Activated CD4-positive, CD25-positive, alpha-beta regulatory T cell (primary cell): ENCODE results near the gene CPT1C.

ENCODE experiments used
- DNase-seq, 4 experiments: peaks; one replicate each; lab custom pipeline; 2025; lab: John Stamatoyannopoulos, UW

CPT1C gene

DNA sequence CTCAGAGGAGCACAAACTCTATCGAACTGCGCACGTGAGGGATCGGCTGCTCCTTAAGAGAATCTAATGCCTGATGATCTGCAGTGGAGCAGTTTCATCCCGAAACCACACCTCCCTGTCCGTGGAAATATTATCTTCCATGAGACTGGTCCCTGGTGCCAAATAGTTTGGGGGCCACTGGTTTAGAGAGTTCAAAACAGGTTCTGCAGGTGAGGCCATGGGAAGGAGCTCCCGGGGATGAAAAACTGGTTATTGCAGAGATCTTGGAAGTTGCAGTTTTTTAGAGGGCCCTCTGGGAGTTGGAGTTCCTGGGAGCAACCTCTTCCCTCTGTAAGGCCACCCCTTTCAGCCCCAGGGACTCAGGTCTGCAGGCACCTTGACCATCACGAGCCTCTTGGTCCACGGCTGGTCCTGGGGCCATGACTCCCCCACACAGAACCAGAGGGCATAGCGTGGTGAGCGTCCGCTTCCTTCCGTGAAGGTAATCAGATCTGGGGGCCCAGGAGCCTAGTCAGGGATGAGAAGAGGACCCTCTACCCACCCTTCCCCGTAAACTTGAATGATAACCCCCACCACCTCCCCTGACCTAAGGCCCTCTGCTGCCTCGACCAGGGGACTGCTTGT is 30.5 kb upstream of the CPT1C start:
- DNase-seq, result no peak

GRCh38 chr19:49662011-49662410 is 28.9 kb upstream of the CPT1C start:
- DNase-seq, result no peak

- DNase-seq, result no peak
These were observed 27.7 kb upstream of the CPT1C start for GRCh38 chr19:49663224-49663623.

DNA sequence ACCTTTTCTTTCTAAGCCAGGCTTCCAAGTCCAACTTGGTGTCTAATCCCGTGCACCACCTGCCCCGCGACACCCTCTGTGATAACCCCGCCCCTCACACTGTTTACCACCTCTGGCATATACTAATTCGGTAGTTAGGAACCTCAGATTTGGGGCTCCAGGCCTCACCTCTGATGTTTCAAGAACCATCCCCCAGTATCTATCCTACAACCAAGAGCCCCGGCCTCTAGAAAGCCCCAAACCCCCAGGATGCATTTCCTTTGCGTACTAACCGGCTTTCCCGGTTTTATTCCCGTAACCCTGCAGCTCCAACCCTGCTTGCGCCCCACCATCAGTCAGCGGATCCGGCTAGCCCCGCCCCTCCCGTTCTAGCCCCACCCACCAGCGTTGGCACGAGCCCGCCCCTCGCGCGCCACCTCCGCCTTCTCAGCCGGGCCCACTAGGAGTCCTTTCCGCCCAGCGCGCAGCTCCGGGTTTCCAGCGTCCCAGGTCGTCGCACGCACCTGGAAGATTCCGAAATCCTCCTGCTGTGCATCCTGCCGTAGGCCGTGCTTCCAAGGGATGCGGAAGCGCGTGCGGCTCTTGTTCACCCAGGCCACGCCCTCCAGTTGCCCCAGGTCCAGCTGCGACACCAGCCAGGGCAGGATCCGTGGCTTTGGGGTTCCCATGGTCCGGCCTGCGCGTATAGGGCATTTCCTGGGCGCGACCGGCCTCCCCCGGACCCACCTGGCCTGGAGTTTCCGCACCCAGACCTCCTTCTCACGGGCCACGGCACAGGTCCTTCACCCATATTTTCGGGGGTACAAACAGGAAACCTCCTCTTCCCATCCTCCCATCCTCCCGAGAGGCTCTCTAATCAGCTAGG is 26.5 kb upstream of the CPT1C start:
- DNase-seq, result peak; percentile 83 to 86 (median 86)

DNA sequence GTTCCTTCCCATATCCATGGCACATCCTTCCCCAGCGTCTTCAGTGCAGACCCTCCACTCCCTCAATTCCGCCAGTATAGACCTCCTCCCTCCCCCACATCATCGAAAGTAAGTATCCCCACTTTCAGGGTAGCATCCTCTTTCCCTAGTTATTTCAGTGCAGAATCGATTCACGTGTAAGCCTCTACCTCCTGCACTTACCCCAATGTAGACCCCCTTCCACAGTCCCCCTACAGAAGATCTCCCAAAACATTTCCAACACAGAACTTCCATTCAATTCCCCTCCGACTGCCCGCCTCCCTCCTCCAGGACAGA is 25.9 kb upstream of the CPT1C start:
- DNase-seq, result no peak

- peak; percentile 97 to 99 (median 99) for DNase-seq
These were observed 25.4 kb upstream of the CPT1C start, which contains the start of the genes BCL2L12 and IRF3 for GRCh38 chr19:49665351-49666119. TSS of gene BCL2L12 (plus strand) at chr19:49665933. CDS start at chr19:49666693, 760 bp downstream. TSS of gene IRF3 (minus strand) at chr19:49665857. CDS start at chr19:49664838, 1,019 bp downstream.

DNA sequence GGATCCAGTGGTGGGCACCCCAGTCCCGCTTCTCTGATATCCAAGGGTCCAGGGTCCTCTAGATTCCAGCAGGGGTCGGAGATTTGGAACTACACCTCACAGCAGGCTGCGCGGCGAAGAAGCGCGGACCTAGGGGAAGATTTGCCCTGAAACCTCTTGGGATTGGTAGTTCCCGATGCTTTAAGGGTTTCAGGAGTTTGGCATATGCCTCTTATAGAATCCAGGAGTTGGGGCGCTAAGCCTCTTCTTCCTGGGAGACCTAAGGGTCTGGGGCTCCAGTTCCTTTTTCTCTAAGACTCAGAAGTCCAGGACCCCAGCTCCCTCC is 24.8 kb upstream of the CPT1C start:
- DNase-seq, result no peak

- no peak for DNase-seq
These were observed 23.4 kb upstream of the CPT1C start for GRCh38 chr19:49667473-49667872.

GRCh38 chr19:49669516-49669915 is 21.4 kb upstream of the CPT1C start:
- no peak for DNase-seq

GRCh38 chr19:49672131-49672919 is 18.6 kb upstream of the CPT1C start:
- peak; percentile 52 to 62 (median 59) for DNase-seq

DNA sequence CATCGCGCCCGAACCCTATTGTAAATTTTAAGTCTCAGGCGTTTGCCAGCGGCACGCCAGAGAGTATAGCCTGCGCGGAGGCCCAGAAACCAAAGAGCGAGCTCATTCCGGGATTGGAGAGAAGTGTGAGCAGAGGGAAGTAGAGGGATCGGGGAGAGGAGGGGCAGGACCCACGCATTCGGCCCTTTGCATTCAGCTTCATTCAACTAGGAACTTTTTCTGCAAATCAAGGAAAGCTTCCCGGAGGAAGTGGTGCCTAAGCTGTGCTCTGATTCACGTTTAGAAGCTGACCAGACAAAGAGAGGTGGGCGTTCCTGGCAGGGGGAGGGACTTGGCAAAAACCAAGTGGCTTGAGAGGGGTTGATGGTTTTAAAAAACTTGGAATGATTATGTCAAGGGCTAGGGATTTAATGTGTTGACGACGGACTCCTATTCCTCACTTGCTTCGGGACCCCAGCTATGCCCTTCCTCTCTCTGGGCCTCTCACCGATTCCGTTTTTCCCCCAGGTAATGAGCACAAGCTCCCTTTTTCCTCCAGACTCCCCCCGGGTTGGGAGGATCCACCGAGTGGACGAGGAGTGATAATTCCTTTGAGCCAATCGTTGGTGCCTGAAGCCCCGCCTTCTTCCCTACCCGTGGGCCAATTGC is 14.7 kb upstream of the CPT1C start:
- DNase-seq, result peak in 3 of 4 experiments; percentile 44 to 55 (median 51)

GRCh38 chr19:49676784-49677230 is 14.1 kb upstream of the CPT1C start:
- DNase-seq, result peak; percentile 93 to 96 (median 94)

DNA sequence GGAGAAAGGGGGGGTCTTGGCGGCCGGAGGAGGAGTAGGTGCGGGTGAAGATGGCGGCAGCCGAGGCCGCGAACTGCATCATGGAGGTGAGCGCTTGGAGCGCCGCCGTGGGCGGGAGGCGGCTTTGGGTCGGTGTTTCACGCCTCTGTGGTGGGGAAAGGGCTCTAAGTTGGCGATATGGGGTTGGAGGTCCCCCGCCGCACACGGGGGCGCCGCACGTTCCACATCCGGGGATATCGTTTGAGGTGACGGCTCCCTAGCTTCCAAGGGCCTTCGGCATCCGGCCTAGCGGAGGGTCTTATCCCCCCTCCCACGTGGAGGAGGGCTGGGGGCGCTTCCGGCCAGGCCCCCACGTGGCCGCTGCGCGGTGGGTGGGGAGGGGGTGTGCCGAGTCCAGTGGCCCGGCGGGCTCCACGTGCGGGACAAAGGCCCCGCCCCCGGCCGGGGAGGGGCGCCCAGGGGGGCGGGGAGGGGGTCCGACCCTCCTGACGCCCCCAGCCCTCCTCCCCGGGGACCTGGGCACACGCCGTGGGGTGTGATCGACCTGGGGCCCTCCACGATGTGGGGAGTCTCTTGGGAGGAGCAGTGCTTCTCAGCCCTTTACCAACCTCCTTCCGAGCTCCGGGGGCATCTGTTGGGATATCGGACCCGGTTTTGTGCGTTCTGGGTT is 13.6 kb upstream of the CPT1C start, which contains the start of gene PRMT1:
Gene PRMT1, plus strand, starts transcription at position 41 of the 670 bp plus-strand sequence. Its CDS starts 10 bp downstream, at position 51.
- peak in 2 of 4 experiments; percentile 37 to 51 for DNase-seq

- peak; percentile 56 to 78 (median 67) for DNase-seq
These were observed 12.8 kb upstream of the CPT1C start for GRCh38 chr19:49677901-49678674.

DNA sequence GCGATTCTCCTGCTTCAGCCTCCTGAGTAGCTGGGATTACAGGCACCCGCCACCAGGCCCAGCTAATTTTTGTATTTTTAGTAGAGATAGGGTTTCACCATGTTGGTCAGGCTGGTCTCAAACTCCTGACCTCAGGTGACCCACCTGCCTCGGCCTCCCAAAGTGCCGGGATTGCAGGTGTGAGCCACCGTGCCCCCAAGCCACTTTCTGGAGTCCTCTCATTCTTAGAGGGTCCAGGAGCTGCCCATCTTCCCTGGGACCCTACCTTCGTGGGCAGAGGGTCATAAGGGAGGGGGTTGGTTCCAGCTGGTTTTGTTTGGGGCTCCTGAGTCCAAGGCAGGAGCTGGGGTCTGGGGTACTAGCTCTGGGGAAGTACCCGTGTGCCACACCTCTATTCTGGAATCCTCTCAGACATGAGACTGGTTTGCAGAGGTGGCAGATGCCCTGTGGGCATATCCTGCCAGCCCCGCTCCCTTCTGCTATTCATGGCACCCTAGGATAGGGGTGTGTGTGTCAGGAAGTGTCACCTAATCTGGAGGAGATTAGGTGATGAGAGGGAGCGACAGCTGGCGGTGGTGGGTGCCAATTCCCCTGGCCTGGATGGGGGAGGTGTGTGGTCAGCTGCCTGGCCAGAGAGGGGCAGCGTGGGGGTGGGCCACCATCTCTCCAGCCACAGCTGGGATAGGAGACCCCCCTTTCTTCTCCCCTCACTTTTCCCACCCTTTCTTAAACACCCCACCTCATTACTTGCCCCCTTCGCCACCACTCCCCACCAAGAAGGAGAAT is 11.7 kb upstream of the CPT1C start:
- DNase-seq, result no peak

- no peak for DNase-seq
These were observed 11.0 kb upstream of the CPT1C start for GRCh38 chr19:49679771-49680413.

GRCh38 chr19:49680421-49681351 is 10.2 kb upstream of the CPT1C start:
- DNase-seq, result peak; percentile 88 to 94 (median 93)
